ENCODE results near the gene STUM.

DNA sequence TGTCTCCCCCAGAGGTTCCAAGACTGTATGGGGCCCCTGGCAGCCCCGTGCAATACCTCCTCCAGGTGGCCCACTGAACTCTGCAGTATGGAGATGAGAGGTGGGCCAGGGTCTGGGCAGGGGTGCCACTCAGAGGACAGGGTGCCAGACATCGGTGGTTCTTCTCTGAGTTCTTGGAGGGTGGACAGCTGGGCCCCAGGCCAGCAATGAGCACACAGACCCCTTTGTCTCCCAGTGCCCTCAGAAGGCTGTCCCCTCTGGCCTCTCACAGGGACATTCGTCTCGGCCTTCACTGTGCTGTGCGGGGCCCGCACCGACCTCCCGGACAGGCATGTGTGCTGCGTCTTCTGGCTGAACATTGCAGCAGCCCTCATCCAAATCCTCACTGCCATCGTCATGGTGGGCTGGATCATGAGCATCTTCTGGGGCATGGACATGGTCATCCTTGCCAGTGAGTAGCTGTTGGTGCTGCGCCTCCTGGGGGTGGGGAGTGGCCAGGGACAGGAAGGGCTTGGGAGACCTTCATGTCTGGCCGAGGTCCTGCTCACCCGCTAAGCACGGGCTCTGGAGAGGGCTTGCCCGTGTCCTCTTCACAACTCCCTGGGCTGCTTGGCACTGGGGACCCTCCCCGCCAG, 48.1 kb downstream of the STUM start:
- TF ChIP-seq, protein P1, sequence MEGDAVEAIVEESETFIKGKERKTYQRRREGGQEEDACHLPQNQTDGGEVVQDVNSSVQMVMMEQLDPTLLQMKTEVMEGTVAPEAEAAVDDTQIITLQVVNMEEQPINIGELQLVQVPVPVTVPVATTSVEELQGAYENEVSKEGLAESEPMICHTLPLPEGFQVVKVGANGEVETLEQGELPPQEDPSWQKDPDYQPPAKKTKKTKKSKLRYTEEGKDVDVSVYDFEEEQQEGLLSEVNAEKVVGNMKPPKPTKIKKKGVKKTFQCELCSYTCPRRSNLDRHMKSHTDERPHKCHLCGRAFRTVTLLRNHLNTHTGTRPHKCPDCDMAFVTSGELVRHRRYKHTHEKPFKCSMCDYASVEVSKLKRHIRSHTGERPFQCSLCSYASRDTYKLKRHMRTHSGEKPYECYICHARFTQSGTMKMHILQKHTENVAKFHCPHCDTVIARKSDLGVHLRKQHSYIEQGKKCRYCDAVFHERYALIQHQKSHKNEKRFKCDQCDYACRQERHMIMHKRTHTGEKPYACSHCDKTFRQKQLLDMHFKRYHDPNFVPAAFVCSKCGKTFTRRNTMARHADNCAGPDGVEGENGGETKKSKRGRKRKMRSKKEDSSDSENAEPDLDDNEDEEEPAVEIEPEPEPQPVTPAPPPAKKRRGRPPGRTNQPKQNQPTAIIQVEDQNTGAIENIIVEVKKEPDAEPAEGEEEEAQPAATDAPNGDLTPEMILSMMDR (IDR thresholded peaks at IDR 0.05), result no peak
- TF ChIP-seq POLR2A (IDR thresholded peaks at IDR 0.05), result no peak
- TF ChIP-seq EP300 (IDR thresholded peaks at IDR 0.05; ENCODE audit: low read depth), result no peak

All from transverse colon (tissue), 3 donors.